ENCODE measurements around the gene COMMD7. TPM values are rescaled to one million over a fixed set of nuclear protein-coding genes. Genes with fewer than 3 reads are reported as not detected.

The COMMD7 gene
- total RNA-seq, 3 donors from 2014 or later = 29.6 to 37.0 (median 36.6) TPM

- DNase-seq = peak in 1 of 3 donors; percentile 22
- peak overlapping the region; percentile 36 for H3K4me3 ChIP-seq
- TF ChIP-seq CTCF (IDR thresholded peaks at IDR 0.05) = no peak
- H3K4me1 ChIP-seq (ENCODE audit: low read depth) = peaks cover 5% of the 10 kb centered on the region
- H3K9me3 ChIP-seq = no peaks in the 10 kb centered on the region
- H3K36me3 ChIP-seq (ENCODE audit: low read depth) = no peaks in the 10 kb centered on the region
- intact Hi-C loops (cut with DNase I, micrococcal nuclease) = no loop called here
- peak; percentile 24 for ATAC-seq
These were observed 19.5 kb upstream of the COMMD7 start for GRCh38 chr20:32762754-32763201.

GRCh38 chr20:32761831-32762753 is 18.8 kb upstream of the COMMD7 start, which contains the start of gene DNMT3B:
TSS of gene DNMT3B (plus strand) at chr20:32762385. CDS start at chr20:32780324, 17,939 bp downstream.
- ATAC-seq = peak; percentile 90

GRCh38 chr20:32761417-32761830 is 18.2 kb upstream of the COMMD7 start:
- intact Hi-C loops (cut with DNase I, micrococcal nuclease) = no loop called here
- no peak for TF ChIP-seq CTCF (IDR thresholded peaks at IDR 0.05)
- ATAC-seq = no peak

More at GRCh38 chr20:32761831-32762753, 18.8 kb upstream of the COMMD7 start, which contains the start of gene DNMT3B:
- no peaks in the 10 kb centered on the region for H3K36me3 ChIP-seq (ENCODE audit: low read depth)
- no peaks in the 10 kb centered on the region for H3K9me3 ChIP-seq
- no peak for TF ChIP-seq CTCF (IDR thresholded peaks at IDR 0.05)
- peak; percentile 81 to 83 (median 81) for DNase-seq
- peaks cover 5% of the 10 kb centered on the region for H3K4me1 ChIP-seq (ENCODE audit: low read depth)
- peak within 1 kb of the TSS; percentile 36 for H3K4me3 ChIP-seq
- intact Hi-C loops (cut with DNase I, micrococcal nuclease) = no loop called here

GRCh38 chr20:32756156-32756555 is 12.9 kb upstream of the COMMD7 start:
- DNase-seq = no peak
- no peak for TF ChIP-seq CTCF (IDR thresholded peaks at IDR 0.05)
- intact Hi-C loops (cut with DNase I, micrococcal nuclease) = no loop called here
- H3K9me3 ChIP-seq = no peaks in the 10 kb centered on the region
- no peak overlapping the region for H3K4me3 ChIP-seq
- H3K4me1 ChIP-seq (ENCODE audit: low read depth) = no peaks in the 10 kb centered on the region
- ATAC-seq = no peak
- no peaks in the 10 kb centered on the region for H3K36me3 ChIP-seq (ENCODE audit: low read depth)

More at GRCh38 chr20:32761417-32761830, 18.2 kb upstream of the COMMD7 start:
- no peaks in the 10 kb centered on the region for H3K36me3 ChIP-seq (ENCODE audit: low read depth)
- peaks cover 5% of the 10 kb centered on the region for H3K4me1 ChIP-seq (ENCODE audit: low read depth)
- no peak overlapping the region for H3K4me3 ChIP-seq
- no peaks in the 10 kb centered on the region for H3K9me3 ChIP-seq
- DNase-seq = no peak

GRCh38 chr20:32753731-32754130 is 10.5 kb upstream of the COMMD7 start:
- intact Hi-C loops (cut with DNase I, micrococcal nuclease) = no loop called here
- Histone ChIP-seq H3K9me3 (no peaks in the 10 kb centered on the region), H3K4me1 (ENCODE audit: low read depth) (no peaks in the 10 kb centered on the region), H3K4me3 (no peak overlapping the region), H3K36me3 (ENCODE audit: low read depth) (no peaks in the 10 kb centered on the region)
- ATAC-seq (no peak), DNase-seq (no peak)
- no peak for TF ChIP-seq CTCF (IDR thresholded peaks at IDR 0.05)
